UCSD-AML1 (cell line): ENCODE results near the gene HBEGF.
A peak's percentile ranks its signal among the peaks of the same experiment; 100 is the strongest.

Experiments
- DNase-seq: peaks from one replicate; lab custom pipeline; 2025; ENCODE audit not compliant: unreplicated experiment; lab: John Stamatoyannopoulos, UW

HBEGF gene, protein sequence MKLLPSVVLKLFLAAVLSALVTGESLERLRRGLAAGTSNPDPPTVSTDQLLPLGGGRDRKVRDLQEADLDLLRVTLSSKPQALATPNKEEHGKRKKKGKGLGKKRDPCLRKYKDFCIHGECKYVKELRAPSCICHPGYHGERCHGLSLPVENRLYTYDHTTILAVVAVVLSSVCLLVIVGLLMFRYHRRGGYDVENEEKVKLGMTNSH

DNA sequence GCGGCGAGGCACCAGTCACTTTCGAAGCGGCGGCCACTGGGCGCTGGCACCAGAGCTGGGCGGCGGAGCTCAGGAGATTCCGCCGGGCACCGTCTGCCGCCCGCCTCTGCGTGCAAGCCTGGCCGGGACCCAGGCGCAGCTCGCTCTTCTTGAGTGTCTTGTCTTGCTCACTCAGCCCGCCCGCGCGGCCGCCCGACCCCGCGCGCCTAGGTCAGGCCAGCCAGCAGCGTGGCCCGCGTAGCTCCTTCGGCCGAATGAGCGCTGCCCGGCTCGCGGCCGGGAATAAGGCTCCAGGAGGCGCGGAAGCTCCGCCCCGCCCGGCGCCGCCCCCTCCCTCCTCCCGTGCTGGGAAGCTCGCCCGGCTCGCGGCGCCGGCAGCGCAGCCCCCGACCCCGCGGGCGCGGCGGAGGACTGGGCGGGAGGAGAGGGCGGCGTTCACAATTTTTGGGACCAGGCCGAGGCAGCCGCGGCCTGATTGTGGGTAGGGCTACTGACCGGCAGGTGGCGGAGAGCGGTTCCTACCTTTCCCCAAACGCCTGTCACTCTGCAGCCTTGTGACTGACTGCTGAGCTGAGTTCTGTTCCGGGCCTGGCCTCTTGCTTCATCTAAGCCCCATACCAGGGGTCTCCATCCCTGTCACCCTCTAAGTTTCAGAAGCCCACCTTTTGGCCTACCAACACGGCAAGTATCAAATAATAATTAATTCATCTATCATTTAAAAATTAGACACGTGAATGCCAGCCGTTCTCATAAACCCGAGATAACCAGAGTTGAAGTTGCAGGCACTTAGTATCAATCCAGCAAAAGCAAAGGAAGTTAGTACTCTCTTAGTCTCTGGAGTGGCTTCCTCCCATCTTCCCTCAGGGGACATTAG, at the start of gene HBEGF:
TSS of gene HBEGF (minus strand) at position 256 of the 874 bp plus-strand sequence. CDS start 275 bp downstream, outside the sequence.
- peak; percentile 84 for DNase-seq

DNA sequence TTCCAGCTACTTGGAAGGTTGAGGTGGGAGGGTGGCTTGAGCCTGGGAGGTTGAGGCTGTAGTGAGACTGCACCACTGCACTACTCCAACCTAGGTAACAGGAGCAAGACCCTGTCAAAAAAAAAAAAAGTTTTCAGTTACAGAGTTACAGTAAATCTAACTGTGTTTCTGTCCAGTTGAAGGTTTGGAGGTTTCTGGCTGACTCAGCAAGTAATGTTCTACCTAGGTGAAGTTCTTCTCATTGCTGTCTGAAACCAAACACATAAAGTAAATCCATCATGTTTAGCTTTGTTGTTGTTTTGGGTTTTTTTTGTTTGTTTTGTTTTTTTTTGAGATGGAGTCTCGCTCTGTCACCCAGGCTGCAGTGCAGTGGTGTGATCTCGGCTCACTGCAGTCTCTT, 47.3 kb upstream of the HBEGF start:
- no peak for DNase-seq

DNA sequence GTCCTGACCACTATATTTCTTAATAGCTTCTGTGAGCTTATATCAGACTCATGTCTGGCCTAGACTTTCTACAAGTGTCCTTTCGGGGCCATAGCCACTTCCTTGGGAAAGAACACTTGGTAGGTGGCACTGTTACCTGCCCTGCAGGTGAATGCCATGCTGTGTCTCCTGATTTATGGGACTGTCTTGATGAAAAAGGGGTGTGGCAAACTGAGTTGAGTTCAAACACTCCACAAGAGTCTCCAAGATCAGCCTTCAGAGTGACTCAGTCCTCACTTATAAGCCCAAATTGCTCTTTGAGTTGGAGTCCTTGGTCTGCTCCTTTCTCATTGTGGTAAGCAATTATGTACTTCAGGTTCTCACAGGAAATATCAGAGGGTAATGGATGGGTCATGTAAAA, 45.3 kb upstream of the HBEGF start:
- DNase-seq = no peak

DNA sequence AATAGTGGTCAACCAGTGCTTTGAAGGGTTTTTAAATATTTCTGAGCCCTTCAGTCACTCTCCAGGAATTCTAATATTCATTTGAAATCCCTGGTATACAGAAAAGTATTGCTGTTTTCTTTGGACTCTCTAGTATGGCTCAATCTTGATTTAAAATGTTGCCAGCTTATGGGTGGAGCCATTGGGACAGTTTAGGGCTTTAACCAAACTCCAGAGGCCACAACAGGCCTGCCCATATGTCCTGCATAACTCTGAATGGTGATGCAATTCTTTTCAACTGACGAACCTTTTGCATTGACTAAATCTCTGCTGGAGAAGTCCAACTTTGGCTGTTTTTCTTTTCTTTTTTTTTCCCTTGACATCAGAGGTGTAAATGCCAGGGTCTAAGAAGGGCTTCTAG, 44.9 kb upstream of the HBEGF start:
- DNase-seq = no peak

DNA sequence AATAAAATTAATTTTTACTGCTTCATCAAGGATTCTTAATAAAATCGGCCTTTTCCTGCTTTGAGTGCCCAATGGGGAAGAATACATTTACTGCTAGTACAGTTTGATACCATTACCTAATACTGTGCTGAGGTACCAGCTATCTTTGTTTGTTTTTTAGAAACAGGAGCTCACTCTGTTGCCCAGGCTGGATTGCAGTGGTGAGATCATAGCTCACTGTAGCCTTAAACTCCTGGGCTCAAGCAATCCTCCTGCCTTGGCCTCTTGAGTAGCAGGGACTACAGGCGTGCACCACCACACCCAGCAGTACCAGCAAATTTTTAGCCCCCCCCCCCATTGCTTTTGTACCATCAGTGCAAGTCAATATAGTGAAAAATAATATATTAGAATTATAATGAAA, 41.6 kb upstream of the HBEGF start:
- no peak for DNase-seq

DNA sequence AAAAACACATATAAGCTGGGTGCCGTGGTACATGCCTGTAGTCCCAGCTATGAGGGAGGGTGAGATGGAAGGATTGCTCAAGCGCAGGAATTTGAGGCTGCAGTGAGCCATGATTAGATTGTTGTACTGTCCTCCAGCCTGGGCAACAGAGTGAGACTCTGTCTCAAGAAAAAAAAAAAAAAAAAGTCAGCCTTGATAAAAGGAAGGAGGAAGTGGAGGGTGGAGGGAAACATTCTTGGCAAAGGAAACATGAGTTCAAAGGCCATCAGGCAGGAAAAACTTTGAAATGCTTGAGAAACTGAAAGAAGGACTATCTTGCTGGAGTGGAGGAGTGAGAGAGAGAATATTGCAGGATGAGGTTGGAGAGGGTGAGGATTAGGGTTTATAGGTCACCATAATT, 36.9 kb upstream of the HBEGF start:
- DNase-seq = no peak

DNA sequence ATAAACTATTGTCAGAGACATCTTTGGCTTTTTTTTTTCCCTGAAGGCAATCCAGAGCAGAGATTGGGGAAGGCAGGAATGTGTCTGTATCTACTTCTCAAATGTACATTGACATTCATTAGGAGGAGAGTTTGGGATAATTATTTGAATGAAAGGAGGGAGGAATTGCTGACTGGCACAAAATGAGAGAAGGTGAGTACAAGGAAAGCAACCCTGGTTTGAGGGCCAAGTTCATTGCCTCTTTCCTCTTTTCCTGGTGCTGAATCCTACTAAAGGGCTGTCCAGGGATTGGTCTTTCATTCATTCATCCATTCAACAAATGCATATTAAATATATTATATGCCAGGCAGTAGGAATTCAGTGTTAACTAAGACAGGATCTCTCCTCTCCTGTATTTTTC, 36.5 kb upstream of the HBEGF start:
- DNase-seq = no peak

DNA sequence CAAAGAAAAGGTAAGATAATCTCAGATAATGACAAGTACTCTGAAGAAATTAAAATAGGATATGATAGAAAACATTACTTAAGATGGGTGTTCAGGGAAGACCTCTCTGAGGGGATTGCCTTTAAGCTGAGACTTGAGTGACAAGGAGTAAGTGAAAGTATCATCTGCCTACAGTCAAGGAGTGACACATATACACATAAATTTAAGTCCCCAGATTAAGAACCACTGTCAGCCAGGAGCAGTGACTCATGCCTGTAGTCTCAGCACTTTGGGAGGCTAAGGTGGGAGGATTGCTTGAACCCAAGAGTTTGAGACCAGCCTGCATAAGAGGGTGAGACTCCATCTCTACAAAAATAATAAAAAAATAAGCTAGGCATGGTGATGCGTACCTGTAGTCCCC, 35.6 kb upstream of the HBEGF start:
- no peak for DNase-seq

DNA sequence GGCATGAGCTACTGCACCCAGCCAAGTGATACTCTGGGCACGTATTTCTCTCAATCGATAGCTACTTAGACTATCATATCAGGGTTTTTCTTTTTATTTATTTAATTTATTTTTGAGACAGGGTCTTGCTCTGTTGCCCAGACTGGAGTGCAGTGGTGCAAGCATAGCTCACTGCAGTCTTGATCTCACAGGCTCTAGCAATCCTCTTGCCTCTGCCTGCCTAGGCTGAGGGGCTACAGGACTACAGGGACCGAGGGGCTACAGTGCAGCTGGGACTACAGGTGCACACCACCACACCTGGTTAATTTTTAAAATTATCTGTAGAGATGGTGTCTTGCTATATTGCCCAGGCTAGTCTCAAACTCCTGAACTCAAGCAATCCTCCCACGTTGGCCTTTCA, 34.9 kb upstream of the HBEGF start:
- DNase-seq = no peak

DNA sequence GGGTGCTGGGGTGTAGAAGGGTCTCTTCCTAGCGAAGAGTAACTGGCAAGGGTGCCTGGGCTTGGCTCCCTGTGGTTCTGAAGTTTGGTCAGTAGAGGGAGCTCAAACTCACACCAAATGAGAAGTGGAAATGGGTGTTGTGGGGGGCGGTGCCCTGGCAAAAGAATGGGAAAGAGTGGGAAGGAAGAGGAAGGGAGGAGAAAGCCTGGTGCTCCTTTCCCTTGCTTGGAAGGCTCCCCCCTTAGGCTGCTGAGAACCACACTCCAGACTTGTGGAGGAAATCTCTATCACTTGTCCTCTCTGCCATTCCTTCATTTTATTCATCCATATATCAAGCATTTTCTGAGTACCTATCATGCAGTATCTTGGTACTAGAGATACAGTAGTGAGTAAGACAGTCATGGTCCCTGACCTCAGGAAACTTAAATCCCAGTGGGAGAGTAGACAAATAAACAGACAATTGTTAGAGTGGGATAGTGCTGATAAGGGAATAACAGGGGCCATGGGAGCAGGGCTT, 26.6 kb upstream of the HBEGF start:
- peak; percentile 48 for DNase-seq

DNA sequence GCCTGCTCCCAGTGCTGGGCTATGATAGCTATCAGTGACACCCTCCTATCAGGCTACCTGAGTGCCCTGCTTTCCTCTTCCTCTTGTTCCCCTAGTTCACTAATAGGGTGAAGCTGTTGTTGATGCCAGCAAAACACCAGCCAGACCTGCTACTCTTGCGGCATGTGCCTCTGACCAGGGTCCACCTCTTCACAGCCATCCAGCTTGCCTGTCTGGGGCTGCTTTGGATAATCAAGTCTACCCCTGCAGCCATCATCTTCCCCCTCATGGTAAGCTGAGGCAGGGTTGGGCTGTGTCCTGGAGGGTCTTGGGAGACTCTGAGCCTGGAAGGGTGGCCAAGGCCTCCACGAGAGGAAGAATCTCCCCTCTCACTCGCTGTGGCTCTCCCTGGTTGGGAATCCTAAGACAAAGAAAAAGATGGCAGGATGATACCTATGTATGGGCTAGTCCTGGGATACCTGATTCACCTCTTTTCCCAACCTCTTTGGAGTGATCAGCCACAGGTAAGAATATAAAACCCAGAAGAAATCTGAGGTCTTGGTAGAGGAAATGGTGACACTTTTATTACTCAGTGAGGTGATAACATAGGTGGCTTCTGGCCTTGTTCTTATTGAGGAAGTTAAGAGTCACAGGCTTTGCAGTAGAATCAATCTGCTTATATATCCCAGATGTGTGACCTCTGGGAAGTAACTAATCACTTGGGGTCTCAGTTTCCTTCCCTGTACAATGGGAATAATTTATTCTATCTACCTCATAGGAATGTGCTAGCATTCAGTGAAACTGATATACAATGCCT, 25.2 kb upstream of the HBEGF start:
- DNase-seq = no peak

DNA sequence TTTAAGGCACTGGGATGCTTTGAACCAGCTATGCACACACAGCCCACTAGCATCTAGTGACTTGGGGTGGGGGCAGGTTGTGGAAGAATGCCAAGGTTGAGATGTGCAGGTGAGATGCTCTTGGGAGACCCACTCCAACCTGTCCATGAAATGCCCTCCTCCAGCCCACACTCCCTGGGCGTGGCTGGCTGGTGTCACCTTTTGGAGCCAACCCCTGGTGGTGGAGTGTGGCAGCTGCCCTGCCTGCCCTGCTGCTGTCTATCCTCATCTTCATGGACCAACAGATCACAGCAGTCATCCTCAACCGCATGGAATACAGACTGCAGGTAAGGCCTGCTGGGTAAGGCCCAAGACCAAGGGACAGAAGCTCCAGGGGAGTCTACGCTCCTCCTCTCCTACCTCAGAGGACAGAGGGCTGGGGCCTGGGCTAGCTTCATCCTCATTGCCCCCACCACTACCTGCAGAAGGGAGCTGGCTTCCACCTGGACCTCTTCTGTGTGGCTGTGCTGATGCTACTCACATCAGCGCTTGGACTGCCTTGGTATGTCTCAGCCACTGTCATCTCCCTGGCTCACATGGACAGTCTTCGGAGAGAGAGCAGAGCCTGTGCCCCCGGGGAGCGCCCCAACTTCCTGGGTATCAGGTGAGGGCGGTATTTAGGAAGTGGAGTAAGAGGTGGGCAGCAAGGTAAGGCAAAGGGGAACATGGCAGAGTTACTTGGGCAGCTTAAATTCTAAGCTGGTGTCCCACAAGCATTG, 21.0 kb upstream of the HBEGF start:
- no peak for DNase-seq

DNA sequence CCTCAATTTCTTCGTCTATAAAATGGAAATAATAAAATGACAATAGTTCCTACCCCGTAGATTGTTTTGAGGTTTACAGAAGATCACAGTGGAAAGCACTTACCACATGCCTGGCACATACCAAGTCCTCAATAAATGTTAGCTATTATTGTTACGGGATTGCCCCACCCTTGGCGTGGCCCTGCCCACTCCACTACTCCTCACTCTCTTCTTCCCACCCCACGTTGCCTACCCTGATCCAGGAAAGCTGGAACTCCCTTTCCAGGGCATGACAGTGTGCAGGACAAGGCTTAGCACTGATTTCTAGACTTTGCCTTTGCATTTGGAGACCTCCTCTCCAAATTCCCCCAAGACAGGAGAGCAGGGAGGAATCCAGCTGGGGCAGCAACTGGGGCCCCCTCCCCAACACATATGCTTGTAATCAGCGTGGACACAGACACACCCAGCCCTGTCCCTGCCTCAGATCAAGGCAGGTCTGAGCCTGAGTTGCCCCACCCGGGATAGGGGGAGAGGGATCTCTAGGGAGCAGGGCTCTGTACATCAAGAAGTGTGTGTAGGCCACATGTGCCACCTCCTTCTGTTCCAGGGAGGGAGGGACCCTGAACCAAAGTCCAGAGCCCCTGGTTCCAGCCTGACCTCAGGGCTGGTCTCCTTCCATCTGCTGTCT, 20.3 kb upstream of the HBEGF start:
- no peak for DNase-seq

DNA sequence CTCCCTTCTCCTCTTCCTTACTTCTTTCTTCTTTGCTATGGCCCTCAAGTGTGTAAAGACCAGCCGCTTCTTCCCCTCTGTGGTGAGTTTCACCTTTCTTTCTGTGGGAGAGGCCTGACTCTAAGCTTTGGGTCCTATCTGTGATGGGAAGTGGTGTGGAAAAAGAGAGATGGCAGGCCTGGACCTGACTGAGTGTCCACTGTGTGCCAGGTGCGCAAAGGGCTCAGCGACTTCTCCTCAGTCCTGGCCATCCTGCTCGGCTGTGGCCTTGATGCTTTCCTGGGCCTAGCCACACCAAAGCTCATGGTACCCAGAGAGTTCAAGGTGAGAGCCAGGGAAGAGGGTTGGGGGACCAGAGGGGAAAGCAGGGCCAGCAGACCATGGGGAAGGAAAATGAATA, 19.5 kb upstream of the HBEGF start:
- DNase-seq = no peak

DNA sequence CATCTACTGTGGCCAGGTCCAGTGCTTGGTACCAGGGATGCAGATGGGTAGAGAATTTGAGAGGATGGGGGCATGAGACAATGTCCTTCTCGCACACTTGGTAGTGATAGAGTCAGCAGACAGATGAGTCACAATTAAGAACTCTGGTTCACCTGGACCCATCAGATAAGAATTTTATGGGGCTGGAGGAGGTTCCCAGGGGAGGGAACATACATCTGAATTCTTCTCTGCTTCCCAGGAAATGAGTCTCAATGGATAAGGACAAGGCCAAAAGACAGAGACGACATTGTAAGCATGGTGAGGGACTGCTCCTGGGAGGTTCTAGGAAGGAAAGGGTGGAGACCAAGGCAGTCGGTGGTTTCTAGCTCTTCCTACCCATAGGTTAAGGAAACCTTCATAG, 18.9 kb upstream of the HBEGF start:
- no peak for DNase-seq

DNA sequence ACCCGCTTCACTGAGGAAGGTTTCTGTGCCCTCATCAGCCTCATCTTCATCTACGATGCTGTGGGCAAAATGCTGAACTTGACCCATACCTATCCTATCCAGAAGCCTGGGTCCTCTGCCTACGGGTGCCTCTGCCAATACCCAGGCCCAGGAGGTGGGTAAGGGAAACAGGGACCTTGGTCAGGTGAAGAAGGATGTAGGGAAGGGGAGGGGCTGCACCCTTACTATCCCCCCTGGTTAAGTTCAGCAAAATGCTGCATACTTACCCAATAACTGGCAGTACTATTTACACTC, 18.0 kb upstream of the HBEGF start:
- DNase-seq = no peak

DNA sequence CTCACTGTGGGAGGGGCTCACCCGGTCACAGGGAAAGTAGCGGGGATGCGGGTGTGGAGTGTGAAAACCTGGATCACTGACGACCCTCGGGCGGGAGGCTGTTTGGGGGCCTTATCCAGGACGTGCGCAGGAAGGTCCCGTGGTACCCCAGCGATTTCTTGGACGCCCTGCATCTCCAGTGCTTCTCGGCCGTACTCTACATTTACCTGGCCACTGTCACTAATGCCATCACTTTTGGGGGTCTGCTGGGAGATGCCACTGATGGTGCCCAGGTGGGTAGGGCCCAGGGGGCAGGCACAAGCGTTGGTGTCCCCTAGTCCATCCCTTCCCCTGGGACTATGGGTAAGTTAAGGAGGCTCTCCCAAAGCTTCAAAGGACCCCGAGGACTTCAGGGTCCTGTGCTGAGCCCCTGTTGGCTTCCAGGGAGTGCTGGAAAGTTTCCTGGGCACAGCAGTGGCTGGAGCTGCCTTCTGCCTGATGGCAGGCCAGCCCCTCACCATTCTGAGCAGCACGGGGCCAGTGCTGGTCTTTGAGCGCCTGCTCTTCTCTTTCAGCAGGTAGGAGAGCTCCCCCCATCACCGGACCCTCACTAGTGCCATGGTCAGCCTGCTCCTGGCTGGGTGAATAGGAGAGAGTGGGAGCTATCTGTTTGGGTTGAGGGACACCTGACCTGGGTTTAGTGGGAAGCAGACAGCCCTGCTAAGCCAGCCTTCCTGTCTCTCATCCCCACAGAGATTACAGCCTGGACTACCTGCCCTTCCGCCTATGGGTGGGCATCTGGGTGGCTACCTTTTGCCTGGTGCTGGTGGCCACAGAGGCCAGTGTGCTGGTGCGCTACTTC, 17.4 kb upstream of the HBEGF start:
- DNase-seq = no peak

DNA sequence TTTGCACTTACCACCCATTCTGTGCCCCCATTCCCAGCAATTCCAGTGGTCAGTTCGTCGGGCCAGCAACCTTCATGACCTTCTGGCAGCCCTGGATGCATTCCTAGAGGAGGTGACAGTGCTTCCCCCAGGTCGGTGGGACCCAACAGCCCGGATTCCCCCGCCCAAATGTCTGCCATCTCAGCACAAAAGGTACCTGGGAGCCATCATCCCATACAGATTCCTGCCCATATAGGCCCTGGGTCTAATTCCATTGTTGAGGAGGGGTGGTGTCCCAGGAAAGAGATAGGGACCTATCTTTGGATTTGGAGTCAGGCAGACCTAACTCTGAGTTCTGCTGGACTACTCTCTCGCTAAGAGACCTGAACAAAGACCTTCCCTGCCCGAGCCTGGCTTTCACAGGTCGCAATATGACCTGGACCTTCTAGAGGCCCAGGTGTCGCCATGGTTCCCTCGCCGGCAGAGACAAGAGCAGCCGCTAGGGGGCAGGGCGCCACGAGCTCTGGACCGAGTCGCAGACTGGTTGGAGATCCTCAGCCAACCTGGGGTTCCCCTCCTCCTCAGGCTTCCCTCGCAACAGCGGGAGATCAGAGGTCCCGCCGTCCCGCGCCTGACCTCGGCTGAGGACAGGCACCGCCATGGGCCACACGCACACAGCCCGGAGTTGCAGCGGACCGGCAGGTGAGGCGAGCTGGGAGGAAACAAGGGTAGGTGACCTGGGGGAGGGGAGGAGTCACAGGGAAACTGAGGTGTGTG, 16.6 kb upstream of the HBEGF start:
- DNase-seq = peak; percentile 67

DNA sequence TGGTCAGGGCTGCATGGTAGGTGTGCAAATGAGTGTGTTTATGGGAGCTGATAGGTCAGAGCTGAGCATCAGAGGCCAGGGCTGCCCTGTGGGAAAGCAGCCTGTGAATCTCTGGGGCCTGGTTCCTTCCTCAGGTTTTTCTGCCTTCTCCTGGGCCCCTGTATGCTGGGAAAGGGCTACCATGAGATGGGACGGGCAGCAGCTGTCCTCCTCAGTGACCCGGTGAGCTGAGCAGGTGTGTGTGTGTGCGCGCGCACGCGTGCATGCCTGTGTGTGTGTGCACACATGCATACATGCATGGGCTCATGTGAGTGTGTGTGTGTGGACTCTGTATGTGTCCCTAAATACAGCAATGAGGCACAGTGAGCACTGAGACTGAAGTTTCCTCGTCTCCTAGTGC, 15.9 kb upstream of the HBEGF start:
- DNase-seq = no peak
